Stimulated activated CD8-positive, alpha-beta memory T cell treated with anti-CD3 and anti-CD28 coated beads, Interleukin-15, amount 100 ng/mL, for 48 hours (primary cell): ENCODE data around the gene ZBTB16.

ENCODE experiments used
- DNase-seq, 2 donors: peaks; one replicate each; pipeline ENCODE4 v3.0.0-alpha.2; 2020; ENCODE audit warnings: low read depth in 2 of 2

The ZBTB16 gene, protein sequence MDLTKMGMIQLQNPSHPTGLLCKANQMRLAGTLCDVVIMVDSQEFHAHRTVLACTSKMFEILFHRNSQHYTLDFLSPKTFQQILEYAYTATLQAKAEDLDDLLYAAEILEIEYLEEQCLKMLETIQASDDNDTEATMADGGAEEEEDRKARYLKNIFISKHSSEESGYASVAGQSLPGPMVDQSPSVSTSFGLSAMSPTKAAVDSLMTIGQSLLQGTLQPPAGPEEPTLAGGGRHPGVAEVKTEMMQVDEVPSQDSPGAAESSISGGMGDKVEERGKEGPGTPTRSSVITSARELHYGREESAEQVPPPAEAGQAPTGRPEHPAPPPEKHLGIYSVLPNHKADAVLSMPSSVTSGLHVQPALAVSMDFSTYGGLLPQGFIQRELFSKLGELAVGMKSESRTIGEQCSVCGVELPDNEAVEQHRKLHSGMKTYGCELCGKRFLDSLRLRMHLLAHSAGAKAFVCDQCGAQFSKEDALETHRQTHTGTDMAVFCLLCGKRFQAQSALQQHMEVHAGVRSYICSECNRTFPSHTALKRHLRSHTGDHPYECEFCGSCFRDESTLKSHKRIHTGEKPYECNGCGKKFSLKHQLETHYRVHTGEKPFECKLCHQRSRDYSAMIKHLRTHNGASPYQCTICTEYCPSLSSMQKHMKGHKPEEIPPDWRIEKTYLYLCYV

DNA sequence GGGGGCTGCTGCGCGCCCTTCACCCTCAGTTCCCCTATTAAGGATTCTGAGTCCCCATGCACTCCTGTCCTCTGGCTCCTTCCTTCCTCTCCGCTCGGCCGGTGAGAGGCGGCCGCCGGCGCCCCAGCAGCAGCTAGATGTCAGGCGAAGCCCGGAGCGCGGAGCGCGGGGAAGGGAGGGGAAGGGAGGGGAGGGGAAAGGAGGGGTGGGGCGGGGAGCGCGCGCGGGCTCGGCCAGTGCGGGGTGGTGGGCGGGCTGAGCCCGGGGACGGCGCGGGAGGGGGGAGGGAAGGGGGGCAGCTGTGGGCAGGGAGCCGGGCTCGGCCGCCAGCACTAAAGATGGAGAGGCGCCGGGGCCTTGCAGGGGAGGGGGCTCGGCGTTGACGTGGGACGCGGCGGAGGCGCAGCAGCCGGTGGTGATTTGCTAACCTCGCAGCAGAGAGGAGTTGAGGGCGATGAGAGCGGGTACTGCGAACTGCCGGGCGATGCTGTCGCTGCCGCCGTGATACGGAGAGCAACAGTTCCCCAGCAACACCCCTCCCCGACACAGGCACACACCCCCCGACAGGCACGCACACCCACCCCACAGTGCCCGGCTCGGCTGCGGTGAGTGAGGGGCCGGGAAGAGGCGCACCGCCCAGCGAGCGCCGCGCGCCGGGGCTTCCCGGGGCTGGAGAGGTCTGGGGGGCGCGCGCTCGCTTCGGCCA lies at the start of gene ZBTB16:
Gene ZBTB16, plus strand, starts transcription at position 434 of the 706 bp plus-strand sequence. CDS start 3,590 bp downstream, outside the sequence.
- no peak for DNase-seq

DNA sequence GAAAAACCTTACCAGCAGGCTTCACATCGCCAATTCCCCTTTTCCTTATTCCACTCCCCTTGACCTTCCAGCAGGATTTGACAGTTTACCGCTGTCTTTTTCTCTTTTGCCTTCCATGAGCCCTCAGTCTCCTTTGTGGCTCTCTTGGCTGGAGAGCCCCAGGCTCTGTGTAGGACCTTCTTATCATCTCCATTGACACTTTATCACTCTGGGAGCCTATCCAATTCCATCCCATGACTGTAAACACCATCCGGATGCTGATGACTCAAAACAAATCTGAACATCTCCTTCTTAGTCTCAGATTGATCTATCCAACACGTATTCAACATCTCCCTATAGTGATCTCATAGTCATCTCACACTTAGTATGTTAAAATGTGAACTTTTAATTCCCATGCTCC lies 48.6 kb upstream of the ZBTB16 start:
- no peak for DNase-seq

DNA sequence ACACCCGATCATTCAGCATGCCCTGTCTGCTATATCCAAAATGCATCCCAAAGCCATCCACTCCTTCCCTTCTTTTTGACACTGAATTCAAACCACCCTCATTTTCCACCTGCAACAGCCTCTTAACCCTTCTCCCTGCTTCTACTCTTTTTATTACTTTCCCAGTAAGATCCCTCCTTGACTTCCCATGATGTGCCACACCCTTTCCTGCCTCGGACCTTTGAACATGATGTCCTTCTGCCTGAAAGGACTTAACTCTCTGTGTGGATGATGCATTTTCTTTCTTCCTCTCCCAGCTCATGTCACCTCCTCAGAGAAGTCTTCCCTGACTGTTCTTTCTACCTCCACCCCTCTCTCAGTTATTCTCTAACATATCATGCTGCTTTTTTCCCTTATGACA lies 48.1 kb upstream of the ZBTB16 start:
- no peak for DNase-seq

DNA sequence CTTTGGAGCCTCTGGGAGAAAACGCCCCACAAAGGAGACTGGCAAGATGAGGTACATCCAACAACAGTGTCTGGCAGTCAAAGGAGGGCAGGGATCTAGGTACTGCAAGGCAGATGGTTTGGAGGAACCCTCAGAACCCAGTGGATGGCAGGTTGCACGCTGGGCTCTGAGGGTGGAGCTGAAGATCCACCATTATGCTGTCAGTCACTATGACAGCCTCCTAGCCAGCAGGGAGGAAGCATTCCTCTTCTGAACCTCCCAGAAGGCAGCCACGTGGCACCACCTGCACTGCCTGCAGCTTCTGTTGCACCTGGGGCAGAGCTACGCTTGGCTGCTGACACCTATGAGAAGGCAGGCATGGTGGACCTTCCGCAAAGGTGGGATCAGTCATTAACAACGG lies 44.4 kb upstream of the ZBTB16 start:
- no peak for DNase-seq

DNA sequence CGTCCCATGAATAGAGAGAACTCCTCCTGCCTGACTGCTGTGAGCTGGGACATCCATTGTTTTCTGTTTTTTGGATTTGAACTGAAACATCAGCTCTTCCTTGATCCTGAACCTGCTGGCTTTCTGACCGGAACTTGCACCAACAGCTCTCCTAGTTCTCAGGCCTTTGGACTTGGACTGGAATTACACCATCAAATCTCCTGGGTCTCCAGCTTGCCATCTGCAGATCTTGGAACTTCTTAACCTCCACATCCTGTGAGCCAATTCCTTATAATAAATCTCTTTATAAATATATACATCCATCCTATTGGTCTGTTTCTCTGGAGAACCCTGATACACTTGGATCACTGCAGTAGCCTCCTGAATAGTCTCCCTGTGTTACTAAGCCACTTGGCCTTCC lies 42.5 kb upstream of the ZBTB16 start:
- no peak for DNase-seq

DNA sequence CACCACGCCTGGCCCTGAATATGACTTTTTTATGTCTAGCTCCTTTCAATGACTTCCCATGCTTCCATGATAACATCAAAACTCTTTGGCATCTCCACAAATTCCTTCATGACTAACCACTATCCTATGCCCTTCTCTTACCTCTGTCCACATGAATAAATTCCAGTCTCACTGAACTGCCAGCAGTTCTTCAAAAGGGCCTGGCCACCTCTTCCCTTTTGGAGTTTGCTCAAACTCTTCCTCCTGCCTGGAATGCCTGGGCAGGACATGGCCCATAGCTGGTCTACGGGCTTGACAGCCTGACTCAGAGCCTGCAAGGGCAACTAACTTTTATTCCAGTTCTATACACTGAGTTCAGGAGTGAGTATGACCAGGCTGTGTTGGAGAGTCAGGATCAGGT lies 41.8 kb upstream of the ZBTB16 start:
- DNase-seq: no peak

DNA sequence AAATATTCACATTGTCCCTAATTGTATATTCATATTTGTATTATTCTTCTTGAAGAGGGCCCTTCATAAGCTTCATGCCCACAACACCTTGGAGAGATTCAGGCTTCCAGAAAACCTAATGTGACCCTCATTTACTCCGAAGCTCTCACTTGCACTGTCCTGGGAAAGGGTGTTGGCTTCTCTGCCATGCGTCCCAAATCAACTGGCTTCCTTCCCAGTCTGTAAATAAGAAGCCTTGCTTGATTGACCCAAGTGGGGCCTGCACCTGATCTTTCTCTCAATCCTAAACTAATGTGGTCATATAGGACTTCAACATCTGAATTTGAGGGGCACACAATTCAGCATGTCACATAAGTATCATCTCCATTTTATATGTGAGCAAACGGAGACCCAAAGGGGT lies 40.5 kb upstream of the ZBTB16 start:
- no peak for DNase-seq

DNA sequence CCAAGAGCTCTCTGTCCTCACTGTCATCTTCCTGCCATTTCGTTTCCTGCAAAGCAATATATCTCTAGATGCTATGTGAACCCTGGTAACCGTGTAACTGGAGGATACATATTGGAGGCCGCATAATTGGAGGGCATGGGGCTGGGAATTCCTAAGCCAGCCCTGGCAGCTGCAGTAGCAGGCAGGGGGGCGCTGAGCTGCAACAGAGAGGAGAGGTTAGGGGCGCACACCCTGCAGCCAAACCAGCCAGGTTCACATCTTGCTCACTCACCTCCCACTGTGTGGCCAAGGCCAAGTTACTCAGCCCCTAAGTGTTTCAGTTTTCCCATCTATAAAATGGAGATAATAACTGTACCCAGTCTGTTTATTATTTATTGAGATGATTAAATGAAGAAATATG lies 39.9 kb upstream of the ZBTB16 start:
- DNase-seq: no peak

DNA sequence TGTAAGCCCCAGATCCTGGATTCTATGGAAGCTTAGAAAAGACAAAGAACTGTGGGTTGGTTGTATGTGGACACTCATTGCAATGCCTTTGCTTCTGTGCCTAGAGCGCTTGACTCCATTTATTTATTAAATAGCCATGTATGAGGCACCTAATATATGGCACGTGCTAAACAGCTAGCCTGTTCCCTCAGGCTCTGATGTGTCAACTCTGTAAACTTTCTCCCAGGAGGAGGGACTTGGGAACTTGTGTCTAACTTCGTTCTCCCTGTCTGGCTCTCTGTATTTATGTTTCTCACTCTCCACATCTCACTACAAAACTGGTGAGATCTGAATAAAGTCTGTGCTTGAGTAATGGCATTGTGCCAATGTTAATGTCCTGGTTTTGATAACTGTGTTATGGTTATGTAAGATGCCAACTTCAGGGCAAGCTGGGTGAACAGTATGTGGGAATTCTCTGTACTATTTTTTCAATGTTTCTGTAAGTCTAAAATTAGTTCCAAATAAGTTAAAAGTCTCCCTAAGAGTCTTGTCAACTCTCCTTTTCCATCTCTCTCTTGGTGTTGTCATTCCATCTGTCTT lies 34.1 kb upstream of the ZBTB16 start:
- no peak for DNase-seq

DNA sequence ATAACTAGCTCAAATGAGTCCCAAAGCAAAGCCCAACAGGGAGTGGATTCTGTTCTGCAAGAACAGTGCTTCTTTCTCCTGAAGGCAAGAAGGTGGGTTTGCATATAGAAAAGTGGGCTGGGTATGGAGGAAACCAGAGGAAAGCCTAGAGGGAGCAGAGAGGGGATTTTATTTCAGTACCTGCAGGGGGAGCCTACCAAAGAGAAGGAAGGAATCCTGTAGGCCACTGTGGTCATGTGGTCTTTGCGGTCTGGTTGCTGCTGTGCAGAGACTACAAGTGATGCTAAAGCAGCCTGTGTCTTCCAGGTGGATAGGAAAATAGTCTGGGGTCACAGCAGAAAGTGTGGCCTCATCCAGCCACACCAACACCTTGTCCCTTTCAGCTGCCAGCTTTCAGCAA lies 33.2 kb upstream of the ZBTB16 start:
- no peak for DNase-seq

DNA sequence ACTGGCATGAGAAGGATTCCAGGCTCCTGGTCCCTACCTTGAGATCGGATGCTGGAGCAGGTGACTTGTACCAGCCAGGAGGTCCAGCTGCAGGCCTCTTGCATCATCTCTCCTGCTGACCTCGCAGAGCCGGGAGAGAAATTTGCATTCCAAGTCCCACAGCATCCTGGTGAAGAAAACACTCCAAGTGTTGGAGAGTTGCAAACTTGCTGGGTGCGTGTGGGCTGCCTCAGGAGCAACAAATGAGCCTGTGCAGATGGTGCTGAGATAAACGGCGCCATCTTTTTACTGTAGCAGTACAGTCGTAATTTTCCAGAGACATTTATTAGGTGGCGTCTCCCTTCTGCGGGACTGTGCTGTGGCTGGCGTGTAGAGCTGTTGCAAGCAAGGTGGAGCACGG lies 32.1 kb upstream of the ZBTB16 start:
- no peak for DNase-seq

DNA sequence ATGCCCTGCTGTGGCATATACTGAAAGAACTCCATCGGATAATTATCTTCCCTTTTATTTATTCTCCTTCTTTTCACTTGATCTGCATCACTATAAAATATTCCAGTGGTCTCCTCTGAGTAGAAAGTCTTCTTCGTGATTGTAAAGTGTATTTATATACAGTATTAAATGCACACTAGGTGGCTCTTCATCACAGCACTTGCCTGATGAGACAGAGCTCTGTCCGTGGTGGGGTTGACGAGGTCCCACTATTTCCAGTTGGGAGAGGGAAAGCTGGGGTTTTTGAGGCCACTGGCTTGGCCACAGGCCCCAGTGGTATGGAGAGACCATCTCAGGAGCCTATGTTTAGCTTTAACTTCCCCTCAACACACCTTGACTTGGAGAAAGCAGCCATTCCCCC lies 31.6 kb upstream of the ZBTB16 start:
- DNase-seq: no peak

DNA sequence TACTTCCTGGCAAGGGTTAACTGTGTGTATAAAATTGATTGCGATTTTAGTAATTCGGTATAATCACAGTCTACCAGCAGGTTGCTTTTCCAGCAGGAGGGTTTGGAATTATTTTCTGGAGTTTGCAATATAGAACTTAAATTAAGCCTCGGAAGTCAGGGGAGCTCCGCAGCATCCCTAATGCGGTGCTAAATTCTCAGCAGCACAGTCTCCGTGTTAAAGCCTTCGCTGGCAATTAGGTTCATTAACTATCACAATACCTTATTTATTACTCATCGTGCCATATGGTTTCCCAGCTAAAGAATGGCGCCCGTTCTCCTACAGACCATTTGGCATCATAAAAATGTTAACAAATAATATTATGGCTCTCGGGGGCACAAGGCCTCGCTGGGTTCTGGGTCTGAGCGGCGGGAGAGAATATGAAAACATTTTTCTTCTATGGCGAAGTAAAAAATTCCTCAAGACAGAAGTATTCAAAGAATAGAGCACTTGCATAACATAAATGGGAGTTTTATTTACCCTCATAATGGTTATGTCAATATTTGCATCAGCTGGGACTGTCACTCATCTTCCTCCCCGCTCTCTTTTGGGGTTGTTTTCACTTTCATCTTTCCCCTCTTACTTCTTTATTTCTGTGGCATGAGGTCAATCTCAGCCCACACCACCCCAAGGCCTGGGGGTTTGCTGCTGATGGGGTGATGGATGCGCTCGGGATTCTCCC lies 28.1 kb upstream of the ZBTB16 start:
- no peak for DNase-seq

DNA sequence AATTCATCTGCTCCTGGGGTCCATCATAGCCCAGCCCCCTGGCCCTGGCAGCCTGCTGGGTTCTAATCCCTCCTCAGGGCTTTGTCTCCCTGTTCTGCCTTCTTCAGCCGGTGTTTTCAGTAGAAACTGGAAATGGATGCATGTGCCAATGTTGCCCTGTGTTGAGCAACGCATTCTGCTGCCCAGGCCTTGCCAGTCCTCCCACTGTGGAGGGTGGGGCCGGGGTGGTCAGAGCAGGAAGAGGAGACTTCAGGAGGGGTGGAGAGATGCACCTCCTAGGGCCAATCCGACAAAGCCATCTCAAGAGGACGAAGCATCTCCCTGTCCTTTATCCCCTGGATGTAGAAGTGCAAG lies 27.6 kb upstream of the ZBTB16 start:
- DNase-seq: no peak

DNA sequence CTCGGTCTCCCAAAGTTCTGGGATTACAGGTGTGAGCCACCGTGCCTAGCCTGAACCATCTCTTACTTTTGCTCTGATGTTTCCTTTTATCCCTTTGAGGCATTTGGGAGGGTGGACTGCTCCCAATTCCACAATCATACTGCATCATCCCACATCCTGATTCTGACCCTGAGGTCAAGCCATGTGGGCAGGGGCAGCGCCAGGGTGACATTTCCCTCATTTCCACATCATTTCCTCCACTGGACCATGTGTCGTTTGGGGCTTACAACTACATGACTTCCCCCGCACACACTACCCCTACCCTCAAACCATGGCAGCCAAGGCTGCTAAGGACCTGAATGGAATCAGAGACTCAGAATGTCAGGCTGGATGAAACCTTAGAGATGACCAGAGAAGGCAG lies 26.4 kb upstream of the ZBTB16 start:
- DNase-seq: no peak

DNA sequence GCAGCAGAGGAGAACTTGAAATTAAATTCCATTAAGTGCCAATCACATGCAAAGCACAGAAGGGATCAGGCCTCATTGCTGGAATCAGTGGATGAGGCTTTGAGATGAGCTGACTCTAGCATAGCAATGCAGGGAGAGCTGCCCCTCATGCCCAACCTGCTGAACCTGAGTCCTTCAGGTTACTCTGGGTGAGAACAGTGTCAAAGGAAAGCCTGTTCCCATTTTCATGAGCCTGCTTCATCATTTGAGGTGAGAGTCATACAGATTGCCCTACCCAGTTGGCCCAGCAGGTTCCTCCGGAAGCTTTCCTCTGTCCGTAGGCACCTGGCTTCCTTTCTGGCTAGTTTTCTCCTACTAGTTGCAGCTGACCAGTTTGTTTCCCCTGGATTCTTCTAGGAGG lies 25.9 kb upstream of the ZBTB16 start:
- no peak for DNase-seq

DNA sequence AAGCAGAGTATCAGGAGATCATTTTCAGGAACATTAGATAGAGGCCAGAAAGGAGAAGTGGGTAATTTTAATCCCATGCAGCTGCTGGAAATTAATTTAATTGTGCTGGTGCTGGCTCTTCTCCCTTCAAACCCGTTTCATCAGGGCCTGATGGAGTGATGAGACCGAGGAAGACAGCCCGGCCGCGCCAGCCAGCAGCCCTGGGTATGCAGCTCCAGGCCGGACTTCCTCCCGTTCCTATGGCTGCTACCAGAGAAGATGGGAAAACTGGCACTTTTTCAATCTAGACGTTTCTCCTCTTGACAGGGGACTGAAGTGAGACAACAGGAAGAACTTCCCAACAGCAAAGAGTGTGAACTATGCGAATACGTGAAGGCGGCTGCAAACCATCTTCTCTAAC lies 24.6 kb upstream of the ZBTB16 start:
- no peak for DNase-seq

DNA sequence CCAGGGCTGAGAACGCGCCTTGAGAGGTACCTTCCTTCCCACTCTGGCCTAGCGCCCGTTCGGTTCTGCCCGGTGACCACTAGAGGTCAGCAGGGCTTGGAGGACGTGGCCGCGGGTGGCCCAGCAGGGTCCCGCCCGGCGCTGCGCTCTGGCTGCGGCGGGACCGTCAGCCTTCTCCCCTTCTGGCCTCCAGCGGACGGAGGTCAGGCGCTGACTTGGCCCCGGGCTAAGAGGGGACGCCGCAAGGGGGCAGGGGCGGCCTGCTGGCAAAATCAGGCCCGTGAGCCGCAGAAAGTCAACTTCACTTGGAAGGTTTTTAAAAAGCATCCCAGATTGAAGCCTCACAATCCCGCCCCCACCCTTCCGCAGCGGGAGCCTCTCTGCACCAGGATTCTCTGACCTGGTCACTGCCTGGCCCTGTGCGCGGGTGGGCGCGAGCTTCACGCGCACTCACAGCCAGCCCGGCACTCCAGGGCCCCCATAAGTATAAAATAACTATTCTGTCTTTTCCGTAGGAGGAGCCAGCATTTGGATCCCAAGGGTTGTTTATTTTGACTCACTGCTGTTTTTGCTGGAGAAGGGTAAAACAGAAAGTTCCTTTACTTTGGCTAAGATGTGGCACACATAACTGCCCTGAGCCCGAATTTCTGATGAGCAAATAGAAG lies 23.2 kb upstream of the ZBTB16 start:
- DNase-seq: peak; percentile 22 to 29

DNA sequence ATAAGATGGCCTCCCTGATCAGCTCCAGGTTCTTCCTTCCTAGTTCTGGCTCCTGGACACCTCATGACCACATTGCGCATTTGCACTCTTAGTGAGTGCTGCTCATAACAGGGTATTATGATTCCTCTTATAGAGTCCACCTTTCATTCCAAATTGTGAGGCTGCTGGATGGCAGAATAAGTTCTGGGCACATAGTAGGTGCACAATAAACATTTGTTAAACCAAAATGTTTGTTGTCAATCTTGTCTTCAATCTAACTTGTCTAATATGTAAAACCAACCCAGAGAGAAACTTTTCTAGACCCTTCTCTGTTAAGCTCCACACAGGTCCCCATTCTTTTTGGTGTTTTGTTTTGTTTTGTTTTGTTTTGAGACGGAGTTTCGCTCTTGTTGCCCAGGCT lies 22.6 kb upstream of the ZBTB16 start:
- no peak for DNase-seq

DNA sequence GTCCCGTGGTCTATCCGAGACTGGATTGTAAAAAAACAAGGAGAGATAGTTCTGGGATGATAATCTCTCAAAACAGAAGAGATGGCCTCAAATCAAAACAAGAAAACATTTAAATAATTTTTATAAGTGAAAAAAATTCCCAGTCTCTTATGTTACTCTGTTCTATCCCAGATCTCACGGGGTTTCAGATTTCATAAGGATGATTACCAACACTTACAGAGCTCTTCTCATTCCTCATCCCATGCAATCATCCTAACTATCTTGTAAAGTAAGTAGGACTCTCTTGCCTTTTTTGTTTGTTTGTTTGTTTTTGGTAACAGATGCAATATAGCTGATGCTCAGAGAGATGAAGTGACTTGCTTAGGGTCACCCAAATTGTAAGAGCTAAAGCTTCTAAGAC lies 20.0 kb upstream of the ZBTB16 start:
- no peak for DNase-seq

DNA sequence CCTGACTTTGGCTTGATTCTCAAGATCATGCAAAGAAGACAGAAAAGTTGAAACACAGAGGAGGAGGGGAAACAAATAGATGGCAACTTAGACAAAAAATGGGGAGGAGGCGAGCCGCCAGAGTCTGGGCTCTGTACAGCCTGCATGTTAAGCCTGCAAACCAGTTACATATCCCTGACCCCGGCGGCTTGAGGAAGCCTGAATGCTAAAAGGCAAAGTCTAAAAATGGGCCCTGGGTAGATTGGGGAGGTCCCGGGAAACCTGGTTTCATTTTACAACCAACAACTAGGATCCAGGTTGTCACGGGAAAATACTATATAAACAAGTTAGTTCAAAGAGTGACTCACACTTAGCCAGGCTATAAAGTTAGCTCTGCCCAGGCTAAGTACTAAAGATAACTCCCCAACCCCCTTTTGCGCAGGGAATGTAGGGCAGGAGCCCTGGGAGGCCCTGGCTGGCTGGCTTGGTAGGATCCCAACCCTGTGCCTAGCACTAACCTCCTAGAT lies 18.8 kb upstream of the ZBTB16 start:
- no peak for DNase-seq
